HepG2 (cell line): ENCODE results near the gene PHLDB1. TPM values are rescaled to one million over a fixed set of nuclear protein-coding genes. Genes with fewer than 3 reads are reported as not detected.
A peak's percentile ranks its signal among the peaks of the same experiment; 100 is the strongest.

Source experiments
- SOX6 ChIP-seq, 2 experiments: fragments of 450-650 bp in 1 of 2; sonication (generic) in 1 of 2; formaldehyde crosslinking in 1 of 2; IDR thresholded peaks; 2 replicates each; pipeline versions ENCODE4 v1.4.0 to v1.6.1; 2017 to 2020; ENCODE audit warnings: antibody characterized with exemption in 1 of 2, mild to moderate bottlenecking in 1 of 2, missing genetic modification reagents in 1 of 2
- SPEN ChIP-seq: sonication (generic); formaldehyde crosslinking; IDR thresholded peaks from 2 replicates; pipeline ENCODE4 v1.5.1; 2020; ENCODE audit warnings: low read depth, mild to moderate bottlenecking, missing genetic modification reagents
- ZMYM4 ChIP-seq: sonication (generic); formaldehyde crosslinking; IDR thresholded peaks from 2 replicates; pipeline ENCODE4 v1.8.1; 2023; ENCODE audit warnings: mild to moderate bottlenecking, missing genetic modification reagents
- polyA plus RNA-seq, 8 experiments: library from polyadenylated mRNA; depleted of rRNA in 3 of 8; stranded (reverse) in 7 of 8; unstranded in 1 of 8; fragments of >200 nt; fragmentation: Illumina TruSeq in 4 of 8; extraction: Trizol in 4 of 8; gene quantifications; 2 replicates each; pipeline versions ENCODE4 v1.2.1 to v1.2.3, GENCODE V29; 2011 to 2016; ENCODE audit warnings: low read depth in 4 of 8, missing spikeins in 1 of 8, mixed read lengths in 1 of 8; ENCODE audit not compliant: insufficient read depth in 1 of 8
- total RNA-seq, 5 experiments: library from RNA; depleted of rRNA; stranded (reverse); fragments of >200 nt; fragmentation: Illumina TruSeq; extraction: Trizol; gene quantifications; 2 replicates each; pipeline ENCODE4 v1.2.3, GENCODE V29; 2016; ENCODE audit warnings: low read depth in 1 of 5
- TF ChIP-seq, protein P1 (sequence below): sonication (generic); formaldehyde crosslinking; IDR thresholded peaks from 2 replicates; pipeline ENCODE4 v1.4.0; 2020; ENCODE audit warnings: mild to moderate bottlenecking, low read depth, missing genetic modification reagents
- TF ChIP-seq, protein P2 (sequence below): sonication (generic); formaldehyde crosslinking; IDR thresholded peaks from 2 replicates; pipeline ENCODE4 v1.5.1; 2020; ENCODE audit warnings: mild to moderate bottlenecking, missing genetic modification reagents, borderline replicate concordance
- TF ChIP-seq, protein P3 (sequence below): IDR thresholded peaks from 2 replicates; pipeline ENCODE4 v1.6.1; 2016; ENCODE audit warnings: missing compliant biosample characterization, missing genetic modification reagents, borderline replicate concordance
- TF ChIP-seq, protein P4 (sequence below): sonication (generic); formaldehyde crosslinking; IDR thresholded peaks from 2 replicates; pipeline ENCODE4 v1.5.0; 2020; ENCODE audit warnings: mild to moderate bottlenecking, missing genetic modification reagents, borderline replicate concordance
- TF ChIP-seq, protein P5 (sequence below): sonication (generic); formaldehyde crosslinking; IDR thresholded peaks from 2 replicates; pipeline ENCODE4 v1.4.0; 2020; ENCODE audit warnings: missing genetic modification reagents

PHLDB1 gene
- total and polyA plus RNA-seq, 2 of the 13 experiments (the other 11 are each of a cell fraction or from before 2014, with no cell fraction given), result 13.8 to 14.2 TPM

DNA sequence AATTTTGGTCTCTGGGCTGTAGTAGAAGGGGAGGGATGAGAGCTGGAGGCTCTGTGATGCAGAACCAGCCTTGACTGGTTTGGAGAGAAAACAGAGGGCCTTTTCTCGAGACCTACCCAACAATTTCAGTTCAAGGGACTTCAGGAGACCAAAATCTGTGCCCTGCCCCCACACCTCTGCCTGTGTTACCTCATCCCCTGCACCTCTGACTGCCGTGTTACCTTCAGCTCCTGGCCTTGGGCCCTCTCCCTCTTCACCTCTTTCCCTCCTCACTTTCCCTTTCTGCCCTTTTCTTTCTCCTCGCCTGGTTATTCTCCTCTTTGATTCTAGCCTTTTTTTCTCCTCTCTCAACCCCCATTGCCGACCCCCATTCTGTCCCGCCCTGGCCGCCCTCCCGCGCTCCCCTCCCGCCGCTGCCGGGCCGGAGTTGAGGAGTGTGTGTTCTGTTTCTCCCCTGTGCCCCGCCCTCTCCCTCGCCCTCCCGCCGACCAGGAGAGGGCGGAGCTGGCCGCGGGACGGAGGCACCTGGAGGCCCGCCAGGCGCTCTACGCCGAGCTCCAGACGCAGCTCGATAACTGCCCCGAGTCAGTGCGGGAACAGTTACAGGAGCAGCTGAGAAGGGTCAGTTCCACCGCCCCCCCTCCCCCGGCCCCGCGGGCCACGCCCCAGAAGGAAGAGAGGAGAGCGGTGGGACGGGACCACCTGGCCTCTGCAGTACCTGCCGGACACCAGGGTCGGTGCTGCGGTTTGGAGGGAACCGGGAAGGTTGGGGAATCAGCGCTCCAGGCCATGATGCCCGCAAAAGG lies 27.2 kb downstream of the PHLDB1 start (continued):
- TF ChIP-seq, protein P1, sequence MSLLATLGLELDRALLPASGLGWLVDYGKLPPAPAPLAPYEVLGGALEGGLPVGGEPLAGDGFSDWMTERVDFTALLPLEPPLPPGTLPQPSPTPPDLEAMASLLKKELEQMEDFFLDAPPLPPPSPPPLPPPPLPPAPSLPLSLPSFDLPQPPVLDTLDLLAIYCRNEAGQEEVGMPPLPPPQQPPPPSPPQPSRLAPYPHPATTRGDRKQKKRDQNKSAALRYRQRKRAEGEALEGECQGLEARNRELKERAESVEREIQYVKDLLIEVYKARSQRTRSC (CRISPR knock-in tag), result no peak
- TF ChIP-seq, protein P2, sequence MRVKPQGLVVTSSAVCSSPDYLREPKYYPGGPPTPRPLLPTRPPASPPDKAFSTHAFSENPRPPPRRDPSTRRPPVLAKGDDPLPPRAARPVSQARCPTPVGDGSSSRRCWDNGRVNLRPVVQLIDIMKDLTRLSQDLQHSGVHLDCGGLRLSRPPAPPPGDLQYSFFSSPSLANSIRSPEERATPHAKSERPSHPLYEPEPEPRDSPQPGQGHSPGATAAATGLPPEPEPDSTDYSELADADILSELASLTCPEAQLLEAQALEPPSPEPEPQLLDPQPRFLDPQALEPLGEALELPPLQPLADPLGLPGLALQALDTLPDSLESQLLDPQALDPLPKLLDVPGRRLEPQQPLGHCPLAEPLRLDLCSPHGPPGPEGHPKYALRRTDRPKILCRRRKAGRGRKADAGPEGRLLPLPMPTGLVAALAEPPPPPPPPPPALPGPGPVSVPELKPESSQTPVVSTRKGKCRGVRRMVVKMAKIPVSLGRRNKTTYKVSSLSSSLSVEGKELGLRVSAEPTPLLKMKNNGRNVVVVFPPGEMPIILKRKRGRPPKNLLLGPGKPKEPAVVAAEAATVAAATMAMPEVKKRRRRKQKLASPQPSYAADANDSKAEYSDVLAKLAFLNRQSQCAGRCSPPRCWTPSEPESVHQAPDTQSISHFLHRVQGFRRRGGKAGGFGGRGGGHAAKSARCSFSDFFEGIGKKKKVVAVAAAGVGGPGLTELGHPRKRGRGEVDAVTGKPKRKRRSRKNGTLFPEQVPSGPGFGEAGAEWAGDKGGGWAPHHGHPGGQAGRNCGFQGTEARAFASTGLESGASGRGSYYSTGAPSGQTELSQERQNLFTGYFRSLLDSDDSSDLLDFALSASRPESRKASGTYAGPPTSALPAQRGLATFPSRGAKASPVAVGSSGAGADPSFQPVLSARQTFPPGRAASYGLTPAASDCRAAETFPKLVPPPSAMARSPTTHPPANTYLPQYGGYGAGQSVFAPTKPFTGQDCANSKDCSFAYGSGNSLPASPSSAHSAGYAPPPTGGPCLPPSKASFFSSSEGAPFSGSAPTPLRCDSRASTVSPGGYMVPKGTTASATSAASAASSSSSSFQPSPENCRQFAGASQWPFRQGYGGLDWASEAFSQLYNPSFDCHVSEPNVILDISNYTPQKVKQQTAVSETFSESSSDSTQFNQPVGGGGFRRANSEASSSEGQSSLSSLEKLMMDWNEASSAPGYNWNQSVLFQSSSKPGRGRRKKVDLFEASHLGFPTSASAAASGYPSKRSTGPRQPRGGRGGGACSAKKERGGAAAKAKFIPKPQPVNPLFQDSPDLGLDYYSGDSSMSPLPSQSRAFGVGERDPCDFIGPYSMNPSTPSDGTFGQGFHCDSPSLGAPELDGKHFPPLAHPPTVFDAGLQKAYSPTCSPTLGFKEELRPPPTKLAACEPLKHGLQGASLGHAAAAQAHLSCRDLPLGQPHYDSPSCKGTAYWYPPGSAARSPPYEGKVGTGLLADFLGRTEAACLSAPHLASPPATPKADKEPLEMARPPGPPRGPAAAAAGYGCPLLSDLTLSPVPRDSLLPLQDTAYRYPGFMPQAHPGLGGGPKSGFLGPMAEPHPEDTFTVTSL (CRISPR knock-in tag), result no peak
- TF ChIP-seq ZMYM4 (CRISPR knock-in tag) (no peak), SPEN (CRISPR knock-in tag) (no peak), SOX6 (IDR thresholded peaks at IDR 0.05) (no peak), SOX6 (CRISPR knock-in tag; IDR thresholded peaks at IDR 0.05) (no peak)
- TF ChIP-seq, protein P3, sequence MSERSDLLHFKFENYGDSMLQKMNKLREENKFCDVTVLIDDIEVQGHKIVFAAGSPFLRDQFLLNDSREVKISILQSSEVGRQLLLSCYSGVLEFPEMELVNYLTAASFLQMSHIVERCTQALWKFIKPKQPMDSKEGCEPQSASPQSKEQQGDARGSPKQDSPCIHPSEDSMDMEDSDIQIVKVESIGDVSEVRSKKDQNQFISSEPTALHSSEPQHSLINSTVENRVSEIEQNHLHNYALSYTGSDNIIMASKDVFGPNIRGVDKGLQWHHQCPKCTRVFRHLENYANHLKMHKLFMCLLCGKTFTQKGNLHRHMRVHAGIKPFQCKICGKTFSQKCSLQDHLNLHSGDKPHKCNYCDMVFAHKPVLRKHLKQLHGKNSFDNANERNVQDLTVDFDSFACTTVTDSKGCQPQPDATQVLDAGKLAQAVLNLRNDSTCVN (CRISPR knock-in tag), result no peak
- TF ChIP-seq, protein P4, sequence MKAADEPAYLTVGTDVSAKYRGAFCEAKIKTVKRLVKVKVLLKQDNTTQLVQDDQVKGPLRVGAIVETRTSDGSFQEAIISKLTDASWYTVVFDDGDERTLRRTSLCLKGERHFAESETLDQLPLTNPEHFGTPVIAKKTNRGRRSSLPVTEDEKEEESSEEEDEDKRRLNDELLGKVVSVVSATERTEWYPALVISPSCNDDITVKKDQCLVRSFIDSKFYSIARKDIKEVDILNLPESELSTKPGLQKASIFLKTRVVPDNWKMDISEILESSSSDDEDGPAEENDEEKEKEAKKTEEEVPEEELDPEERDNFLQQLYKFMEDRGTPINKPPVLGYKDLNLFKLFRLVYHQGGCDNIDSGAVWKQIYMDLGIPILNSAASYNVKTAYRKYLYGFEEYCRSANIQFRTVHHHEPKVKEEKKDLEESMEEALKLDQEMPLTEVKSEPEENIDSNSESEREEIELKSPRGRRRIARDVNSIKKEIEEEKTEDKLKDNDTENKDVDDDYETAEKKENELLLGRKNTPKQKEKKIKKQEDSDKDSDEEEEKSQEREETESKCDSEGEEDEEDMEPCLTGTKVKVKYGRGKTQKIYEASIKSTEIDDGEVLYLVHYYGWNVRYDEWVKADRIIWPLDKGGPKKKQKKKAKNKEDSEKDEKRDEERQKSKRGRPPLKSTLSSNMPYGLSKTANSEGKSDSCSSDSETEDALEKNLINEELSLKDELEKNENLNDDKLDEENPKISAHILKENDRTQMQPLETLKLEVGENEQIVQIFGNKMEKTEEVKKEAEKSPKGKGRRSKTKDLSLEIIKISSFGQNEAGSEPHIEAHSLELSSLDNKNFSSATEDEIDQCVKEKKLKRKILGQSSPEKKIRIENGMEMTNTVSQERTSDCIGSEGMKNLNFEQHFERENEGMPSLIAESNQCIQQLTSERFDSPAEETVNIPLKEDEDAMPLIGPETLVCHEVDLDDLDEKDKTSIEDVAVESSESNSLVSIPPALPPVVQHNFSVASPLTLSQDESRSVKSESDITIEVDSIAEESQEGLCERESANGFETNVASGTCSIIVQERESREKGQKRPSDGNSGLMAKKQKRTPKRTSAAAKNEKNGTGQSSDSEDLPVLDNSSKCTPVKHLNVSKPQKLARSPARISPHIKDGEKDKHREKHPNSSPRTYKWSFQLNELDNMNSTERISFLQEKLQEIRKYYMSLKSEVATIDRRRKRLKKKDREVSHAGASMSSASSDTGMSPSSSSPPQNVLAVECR, result peak; percentile 29; the same call in 1 of the 2 replicates
- TF ChIP-seq, protein P5, sequence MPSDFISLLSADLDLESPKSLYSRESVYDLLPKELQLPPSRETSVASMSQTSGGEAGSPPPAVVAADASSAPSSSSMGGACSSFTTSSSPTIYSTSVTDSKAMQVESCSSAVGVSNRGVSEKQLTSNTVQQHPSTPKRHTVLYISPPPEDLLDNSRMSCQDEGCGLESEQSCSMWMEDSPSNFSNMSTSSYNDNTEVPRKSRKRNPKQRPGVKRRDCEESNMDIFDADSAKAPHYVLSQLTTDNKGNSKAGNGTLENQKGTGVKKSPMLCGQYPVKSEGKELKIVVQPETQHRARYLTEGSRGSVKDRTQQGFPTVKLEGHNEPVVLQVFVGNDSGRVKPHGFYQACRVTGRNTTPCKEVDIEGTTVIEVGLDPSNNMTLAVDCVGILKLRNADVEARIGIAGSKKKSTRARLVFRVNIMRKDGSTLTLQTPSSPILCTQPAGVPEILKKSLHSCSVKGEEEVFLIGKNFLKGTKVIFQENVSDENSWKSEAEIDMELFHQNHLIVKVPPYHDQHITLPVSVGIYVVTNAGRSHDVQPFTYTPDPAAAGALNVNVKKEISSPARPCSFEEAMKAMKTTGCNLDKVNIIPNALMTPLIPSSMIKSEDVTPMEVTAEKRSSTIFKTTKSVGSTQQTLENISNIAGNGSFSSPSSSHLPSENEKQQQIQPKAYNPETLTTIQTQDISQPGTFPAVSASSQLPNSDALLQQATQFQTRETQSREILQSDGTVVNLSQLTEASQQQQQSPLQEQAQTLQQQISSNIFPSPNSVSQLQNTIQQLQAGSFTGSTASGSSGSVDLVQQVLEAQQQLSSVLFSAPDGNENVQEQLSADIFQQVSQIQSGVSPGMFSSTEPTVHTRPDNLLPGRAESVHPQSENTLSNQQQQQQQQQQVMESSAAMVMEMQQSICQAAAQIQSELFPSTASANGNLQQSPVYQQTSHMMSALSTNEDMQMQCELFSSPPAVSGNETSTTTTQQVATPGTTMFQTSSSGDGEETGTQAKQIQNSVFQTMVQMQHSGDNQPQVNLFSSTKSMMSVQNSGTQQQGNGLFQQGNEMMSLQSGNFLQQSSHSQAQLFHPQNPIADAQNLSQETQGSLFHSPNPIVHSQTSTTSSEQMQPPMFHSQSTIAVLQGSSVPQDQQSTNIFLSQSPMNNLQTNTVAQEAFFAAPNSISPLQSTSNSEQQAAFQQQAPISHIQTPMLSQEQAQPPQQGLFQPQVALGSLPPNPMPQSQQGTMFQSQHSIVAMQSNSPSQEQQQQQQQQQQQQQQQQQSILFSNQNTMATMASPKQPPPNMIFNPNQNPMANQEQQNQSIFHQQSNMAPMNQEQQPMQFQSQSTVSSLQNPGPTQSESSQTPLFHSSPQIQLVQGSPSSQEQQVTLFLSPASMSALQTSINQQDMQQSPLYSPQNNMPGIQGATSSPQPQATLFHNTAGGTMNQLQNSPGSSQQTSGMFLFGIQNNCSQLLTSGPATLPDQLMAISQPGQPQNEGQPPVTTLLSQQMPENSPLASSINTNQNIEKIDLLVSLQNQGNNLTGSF (CRISPR knock-in tag), result no peak
